ENCODE measurements around the gene CDKN3.
A peak's percentile ranks its signal among the peaks of the same experiment; 100 is the strongest.

The CDKN3 gene

DNA sequence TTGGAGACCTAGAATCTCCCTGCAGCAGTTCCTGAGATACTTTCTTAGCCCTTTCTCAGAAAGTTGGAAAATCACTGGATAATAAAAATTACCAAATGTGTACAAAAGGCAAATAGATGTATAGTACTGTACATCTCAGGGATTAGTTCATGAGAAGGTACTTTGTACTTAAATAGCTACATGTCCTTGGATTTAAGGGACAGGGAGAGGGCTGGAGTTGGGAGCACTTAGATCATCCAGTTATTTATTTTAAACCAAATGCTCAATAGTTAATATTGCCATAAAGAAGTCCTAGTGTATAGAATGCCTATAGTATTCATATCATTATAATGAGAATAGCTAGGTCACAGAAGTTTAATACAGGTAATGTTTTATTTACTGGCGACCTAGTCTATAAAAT is 13.4 kb downstream of the CDKN3 start:
- Histone ChIP-seq H3K9me2 (replicated peaks; ENCODE audit: control insufficient read depth, low read length) (no peaks in the 10 kb centered on the region), H3K4me1 (ENCODE audit: control insufficient read depth, low read length) (no peaks in the 10 kb centered on the region), H3K27ac (ENCODE audit: low read depth, low read length) (no peak overlapping the region), H3K36me3 (ENCODE audit: control insufficient read depth, low read length) (peaks cover 83% of the 10 kb centered on the region), H3K4me2 (ENCODE audit: low read length) (no peak overlapping the region), H4K20me1 (ENCODE audit: control insufficient read depth, insufficient read depth, low read depth, low read length) (no peaks in the 10 kb centered on the region; the same call in 1 of the 2 replicates), H3K9me3 (ENCODE audit: control insufficient read depth, insufficient read depth, low read length) (no peaks in the 10 kb centered on the region), H3K4me3 (ENCODE audit: low read length) (no peak overlapping the region), H3K27me3 (ENCODE audit: control insufficient read depth, low read length) (no peaks in the 10 kb centered on the region), H3K79me2 (ENCODE audit: control insufficient read depth, low read length) (peaks cover 3% of the 10 kb centered on the region), H3F3A (ENCODE audit: control insufficient read depth, insufficient read depth) (no peaks in the 10 kb centered on the region)
- TF ChIP-seq EZH2phosphoT487 (IDR thresholded peaks at IDR 0.05; ENCODE audit: borderline replicate concordance, low read length) (no peak), CTCF (IDR thresholded peaks at IDR 0.05; ENCODE audit: low read depth, low read length, poor library complexity, severe bottlenecking) (no peak)

GRCh38 chr14:54411371-54411770 is 14.6 kb downstream of the CDKN3 start:
- Histone ChIP-seq H3K4me2 (ENCODE audit: low read length) (no peak overlapping the region), H3K36me3 (ENCODE audit: control insufficient read depth, low read length) (peaks cover 91% of the 10 kb centered on the region), H3K4me3 (ENCODE audit: low read length) (no peak overlapping the region), H4K20me1 (ENCODE audit: control insufficient read depth, insufficient read depth, low read depth, low read length) (no peaks in the 10 kb centered on the region; the same call in 1 of the 2 replicates), H3K4me1 (ENCODE audit: control insufficient read depth, low read length) (no peaks in the 10 kb centered on the region), H3K27ac (ENCODE audit: low read depth, low read length) (no peak overlapping the region), H3K79me2 (ENCODE audit: control insufficient read depth, low read length) (no peaks in the 10 kb centered on the region), H3K9me2 (replicated peaks; ENCODE audit: control insufficient read depth, low read length) (no peaks in the 10 kb centered on the region), H3K9me3 (ENCODE audit: control insufficient read depth, insufficient read depth, low read length) (no peaks in the 10 kb centered on the region), H3F3A (ENCODE audit: control insufficient read depth, insufficient read depth) (no peaks in the 10 kb centered on the region), H3K27me3 (ENCODE audit: control insufficient read depth, low read length) (no peaks in the 10 kb centered on the region)
- no peak for TF ChIP-seq CTCF (IDR thresholded peaks at IDR 0.05; ENCODE audit: low read depth, low read length, poor library complexity, severe bottlenecking)
- TF ChIP-seq EZH2phosphoT487 (IDR thresholded peaks at IDR 0.05; ENCODE audit: borderline replicate concordance, low read length) = no peak

- Histone ChIP-seq H3K36me3 (ENCODE audit: control insufficient read depth, low read length) (peaks cover 77% of the 10 kb centered on the region), H3K27ac (ENCODE audit: low read depth, low read length) (no peak overlapping the region), H3K27me3 (ENCODE audit: control insufficient read depth, low read length) (no peaks in the 10 kb centered on the region), H3K4me3 (ENCODE audit: low read length) (no peak overlapping the region), H3K9me2 (replicated peaks; ENCODE audit: control insufficient read depth, low read length) (no peaks in the 10 kb centered on the region), H3K4me2 (ENCODE audit: low read length) (no peak overlapping the region), H3F3A (ENCODE audit: control insufficient read depth, insufficient read depth) (peaks cover 40% of the 10 kb centered on the region), H3K4me1 (ENCODE audit: control insufficient read depth, low read length) (no peaks in the 10 kb centered on the region), H4K20me1 (ENCODE audit: control insufficient read depth, insufficient read depth, low read depth, low read length) (no peaks in the 10 kb centered on the region), H3K79me2 (ENCODE audit: control insufficient read depth, low read length) (no peaks in the 10 kb centered on the region), H3K9me3 (ENCODE audit: control insufficient read depth, insufficient read depth, low read length) (no peaks in the 10 kb centered on the region)
- TF ChIP-seq CTCF (IDR thresholded peaks at IDR 0.05; ENCODE audit: low read depth, low read length, poor library complexity, severe bottlenecking) (peak; percentile 67), EZH2phosphoT487 (IDR thresholded peaks at IDR 0.05; ENCODE audit: borderline replicate concordance, low read length) (no peak)
These were observed 23.8 kb downstream of the CDKN3 start for GRCh38 chr14:54420478-54421142.

Data from DOHH2 (cell line).